NCI-H128 (cell line): ENCODE results near the gene SRGAP2C.
"Not testable (repeated sequence)": the region's sequence is repeated elsewhere in the genome, so short reads cannot be mapped to it uniquely, and the experiment has no call there.

Experiments used
- DNase-seq: peaks from one replicate; lab custom pipeline; 2025; ENCODE audit not compliant: unreplicated experiment; lab: John Stamatoyannopoulos, UW

The SRGAP2C gene

GRCh38 chr1:121185140-121185708 is 449 bp downstream of the SRGAP2C start:
- not testable (repeated sequence) for DNase-seq

GRCh38 chr1:121186191-121186590 is 1.4 kb downstream of the SRGAP2C start:
- not testable (repeated sequence) for DNase-seq

DNA sequence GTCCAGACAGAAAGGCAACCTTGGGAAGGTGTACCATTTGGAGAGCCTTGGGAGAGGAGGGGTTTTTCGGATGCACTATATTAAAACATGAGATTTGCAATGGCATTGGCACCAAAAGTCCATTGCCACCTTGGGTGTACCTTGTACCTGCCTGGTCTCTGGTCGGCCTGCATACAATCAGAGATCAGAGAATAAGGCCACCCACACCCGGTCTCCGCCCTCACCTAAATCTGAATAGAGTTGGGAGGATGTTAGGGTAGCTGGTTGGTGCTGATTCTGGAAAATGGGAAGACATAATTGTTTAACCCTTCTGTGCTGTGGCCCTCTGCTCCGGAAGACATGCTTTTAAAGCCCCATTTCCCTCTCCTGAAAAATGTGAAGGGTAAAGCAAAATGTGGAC is 3.1 kb downstream of the SRGAP2C start:
- not testable (repeated sequence) for DNase-seq

DNA sequence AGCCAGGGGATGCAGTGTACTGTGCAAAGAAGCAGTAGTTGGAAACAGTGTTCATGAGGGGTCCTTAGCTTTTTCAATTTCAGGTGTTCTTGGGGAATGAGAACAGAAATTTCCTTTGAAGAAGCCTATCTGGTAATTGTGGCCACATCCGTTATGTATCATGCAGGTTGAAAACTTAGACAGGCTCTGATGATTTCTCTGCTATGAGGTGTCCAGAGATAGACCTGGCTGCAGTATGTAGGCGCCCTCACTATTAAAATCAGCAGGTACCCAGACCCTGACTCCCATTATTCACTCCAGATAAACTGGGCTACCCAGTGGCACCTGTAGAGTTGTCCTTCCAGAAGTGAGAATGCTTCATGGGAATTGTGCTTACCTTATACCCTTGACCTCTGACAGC is 7.7 kb downstream of the SRGAP2C start:
- not testable (repeated sequence) for DNase-seq

- not testable (repeated sequence) for DNase-seq
Observed at GRCh38 chr1:121197095-121197882, 12.5 kb downstream of the SRGAP2C start.

DNA sequence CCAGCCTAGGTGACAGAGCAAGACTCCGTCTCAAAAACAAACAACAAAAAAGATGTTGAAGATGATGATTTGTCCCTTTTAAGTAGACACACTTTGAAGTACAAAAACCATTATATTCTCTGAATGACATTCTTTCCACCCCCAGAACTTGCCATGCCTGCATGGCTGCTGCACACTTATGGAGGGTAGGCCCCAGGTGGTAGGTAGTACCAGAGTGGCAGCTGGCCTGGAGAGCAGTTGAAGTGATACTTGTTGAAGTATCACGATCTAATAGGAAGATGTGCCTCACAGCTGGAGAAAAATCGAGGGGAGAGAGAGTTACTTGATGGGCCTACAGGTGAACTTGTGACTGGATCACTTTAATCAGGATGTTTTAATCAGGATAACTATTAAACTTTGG is 15.0 kb downstream of the SRGAP2C start:
- DNase-seq = not testable (repeated sequence)

DNA sequence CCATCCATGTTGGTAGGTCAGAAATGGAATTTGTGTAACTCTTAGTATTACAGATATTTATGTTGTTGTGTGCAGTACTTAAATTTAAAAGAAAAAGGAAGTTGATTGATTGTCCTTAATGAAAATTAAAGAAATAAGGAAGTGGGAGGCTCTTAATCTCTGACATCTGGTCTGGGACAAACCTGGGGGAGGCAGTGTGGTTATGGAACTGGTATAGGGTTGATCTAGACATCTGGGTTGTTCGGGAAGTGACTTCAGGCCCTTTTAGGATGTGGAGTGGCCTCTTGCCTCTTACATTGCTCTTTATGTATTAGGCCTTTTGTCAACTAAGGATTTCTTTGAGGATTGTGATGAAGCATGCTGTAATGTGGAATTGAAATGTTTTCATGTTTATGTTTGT is 15.5 kb downstream of the SRGAP2C start:
- not testable (repeated sequence) for DNase-seq

- DNase-seq = not testable (repeated sequence)
Observed at GRCh38 chr1:121200985-121201981, 16.5 kb downstream of the SRGAP2C start.

- not testable (repeated sequence) for DNase-seq
Observed at GRCh38 chr1:121202986-121203385, 18.2 kb downstream of the SRGAP2C start.

DNA sequence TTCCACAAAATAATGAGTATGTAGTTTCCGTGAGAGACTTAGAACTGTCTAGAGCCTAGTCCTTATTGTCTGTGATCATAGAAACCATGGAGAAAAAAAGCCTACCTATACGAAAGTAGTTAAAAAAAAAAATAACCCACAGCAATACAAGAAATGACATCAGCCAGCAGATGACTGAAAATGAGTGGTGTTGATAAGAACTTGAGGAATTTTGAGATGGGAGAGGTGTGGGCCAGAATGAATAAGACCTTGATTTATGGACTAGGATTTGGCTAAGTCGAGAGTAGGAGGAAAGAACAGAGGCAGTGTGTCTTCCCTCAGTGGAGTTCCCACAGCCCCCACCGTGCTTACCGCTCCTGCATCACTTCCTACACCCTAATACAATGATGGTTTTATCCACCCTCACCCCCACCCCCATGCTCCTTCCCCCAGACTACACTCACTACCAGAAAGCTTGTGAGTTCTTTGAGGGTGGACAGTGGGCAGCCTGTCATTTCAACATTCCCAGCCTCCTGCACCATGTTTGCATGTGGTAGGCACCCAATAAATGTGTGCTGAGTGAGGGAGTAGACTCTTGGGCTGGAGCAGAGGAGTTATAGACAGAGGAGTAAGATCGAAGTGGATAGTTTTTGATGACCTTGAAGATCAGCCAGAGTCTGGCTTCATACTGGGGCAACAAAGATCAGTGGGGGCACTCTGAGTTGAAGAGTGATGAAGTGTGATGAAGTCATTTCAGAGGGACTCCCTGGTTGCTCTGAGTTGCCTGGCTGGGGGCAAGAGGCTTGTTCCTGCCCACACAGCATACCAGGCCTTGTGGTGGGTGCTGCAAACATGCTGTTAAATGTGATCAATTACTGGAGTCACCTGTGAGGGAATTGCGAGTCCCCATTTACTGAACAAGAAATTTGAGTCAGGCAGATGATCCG is 21.3 kb downstream of the SRGAP2C start:
- DNase-seq = not testable (repeated sequence)

DNA sequence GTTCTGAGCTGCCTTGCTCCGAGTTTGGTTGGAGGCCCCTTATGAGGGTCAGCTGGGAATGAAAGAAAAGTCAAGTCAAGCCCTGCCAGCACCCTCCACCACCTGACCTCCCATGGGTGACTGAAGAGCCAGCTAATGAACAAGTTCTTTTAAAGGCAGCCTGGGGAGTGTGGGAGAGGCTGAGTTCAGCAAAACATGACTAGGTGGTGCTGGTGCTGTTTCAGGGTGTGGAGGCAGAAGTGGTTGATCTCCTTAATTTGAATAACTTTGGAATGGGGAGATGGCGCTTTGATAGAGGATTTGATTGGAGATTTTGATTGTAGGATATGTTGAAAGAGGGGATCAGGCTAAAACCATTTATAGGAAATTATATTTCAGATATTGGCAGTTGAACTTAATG is 22.6 kb downstream of the SRGAP2C start:
- not testable (repeated sequence) for DNase-seq

DNA sequence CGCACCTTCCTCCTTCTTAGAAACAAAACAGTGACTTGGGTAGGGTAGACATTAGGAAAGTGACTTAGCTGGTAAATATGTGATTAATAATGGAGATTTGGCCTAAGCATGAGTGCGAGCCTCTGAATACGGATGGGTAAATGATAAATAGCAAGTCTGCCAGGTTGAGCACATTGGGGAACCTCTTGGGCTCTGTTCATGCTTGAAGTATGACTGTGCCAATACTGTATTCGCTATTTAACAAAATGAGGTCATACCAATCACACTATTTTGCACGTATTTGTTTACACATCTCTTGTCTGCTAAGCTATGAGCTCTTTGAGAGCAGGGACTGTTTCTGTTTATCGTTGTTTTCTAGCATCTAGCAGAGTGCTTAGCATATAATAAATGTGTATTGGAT is 23.6 kb downstream of the SRGAP2C start:
- not testable (repeated sequence) for DNase-seq

GRCh38 chr1:121210778-121211177 is 26.0 kb downstream of the SRGAP2C start:
- not testable (repeated sequence) for DNase-seq

DNA sequence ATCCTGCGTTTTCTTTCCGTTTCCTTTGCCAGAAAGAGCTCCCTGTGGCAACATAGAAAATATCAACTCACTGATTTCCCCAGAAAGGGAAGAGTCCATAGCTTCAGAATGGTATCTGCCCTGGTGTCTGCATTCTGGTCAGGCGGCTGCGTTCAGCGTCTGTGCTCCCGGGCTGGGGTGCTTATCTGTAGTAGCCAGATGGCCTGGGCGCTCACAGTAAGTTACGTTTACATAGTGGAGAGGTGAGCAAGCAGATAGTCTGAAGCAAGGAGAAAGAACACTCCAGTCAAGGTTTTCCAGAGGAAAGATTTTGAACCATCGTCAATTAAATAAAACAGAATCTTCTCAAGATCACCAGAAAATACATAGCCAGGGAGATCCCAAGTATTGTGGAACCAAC is 28.7 kb downstream of the SRGAP2C start:
- DNase-seq = not testable (repeated sequence)

- DNase-seq = not testable (repeated sequence)
Observed at GRCh38 chr1:121214544-121215156, 29.9 kb downstream of the SRGAP2C start.

GRCh38 chr1:121215699-121216417 is 31.1 kb downstream of the SRGAP2C start:
- not testable (repeated sequence) for DNase-seq

GRCh38 chr1:121216676-121217075 is 31.9 kb downstream of the SRGAP2C start:
- DNase-seq = not testable (repeated sequence)

DNA sequence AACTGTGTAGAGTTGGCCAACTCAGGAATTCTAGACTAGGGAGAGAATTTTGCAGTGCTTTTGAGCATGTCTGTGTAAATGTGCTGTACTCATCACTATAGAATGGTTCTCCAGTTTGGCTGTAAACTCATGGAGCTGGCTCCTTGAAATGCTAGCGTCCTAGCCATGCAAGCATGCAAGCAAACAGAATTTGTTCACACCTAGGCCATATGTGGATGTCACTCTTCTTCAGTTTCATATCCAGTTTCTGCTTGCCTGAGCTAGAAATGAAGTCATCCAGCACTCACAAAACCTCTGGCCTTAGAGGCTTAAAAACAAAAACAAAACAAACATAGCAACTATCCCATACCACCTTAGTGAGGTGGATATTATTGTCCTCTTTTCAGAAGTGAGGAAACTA is 37.0 kb downstream of the SRGAP2C start:
- not testable (repeated sequence) for DNase-seq

- DNase-seq = not testable (repeated sequence)
Observed at GRCh38 chr1:121224714-121225113, 39.9 kb downstream of the SRGAP2C start.
